ENCODE measurements around the gene MPI. TPM values are rescaled to one million over a fixed set of nuclear protein-coding genes. Genes with fewer than 3 reads are reported as not detected.
A peak's percentile ranks its signal among the peaks of the same experiment; 100 is the strongest.

MPI gene
- total RNA-seq, 1 experiment from 2014 or later: 30.8 TPM

- Mint-ChIP-seq H3K9me3 (ENCODE audit: unreplicated experiment) (no peaks in the 10 kb centered on the region), H3K4me3 (ENCODE audit: unreplicated experiment) (peak within 1 kb of the TSS; percentile 83), H3K27me3 (ENCODE audit: insufficient read depth, unreplicated experiment) (no peaks in the 10 kb centered on the region), H3K4me1 (ENCODE audit: insufficient read depth, unreplicated experiment) (no peaks in the 10 kb centered on the region), H3K27ac (ENCODE audit: low read depth, unreplicated experiment) (peak within 1 kb of the TSS; percentile 49), H3K36me3 (ENCODE audit: insufficient read depth, unreplicated experiment) (peaks cover 30% of the 10 kb centered on the region)
- CTCF ChIA-PET: interaction anchor here (0.5 to 2.2 kb wide), 18 partner anchors 17 to 112 kb away, joined by 3 to 12 read pairs (median 4); no protein-coding TSS in a partner anchor
- POLR2A ChIA-PET: interaction anchor here (0.7 to 2.6 kb wide), 10 partner anchors 21 to 70 kb away, joined by 3 to 18 read pairs (median 3); no protein-coding TSS in a partner anchor
- DNase-seq (ENCODE audit: unreplicated experiment): peak; percentile 89
- TF ChIP-seq CTCF (IDR thresholded peaks at IDR 0.05; ENCODE audit: unreplicated experiment): peak; percentile 76
- intact Hi-C loops (cut with micrococcal nuclease): loop anchor here (1.0 to 2.0 kb wide), 3 partner anchors 26 to 58 kb away; partner anchors contain the start of gene SCAMP2
- no TSS peak for BruUV-seq (replicated peaks)
Observed at GRCh38 chr15:74842581-74843444, 47.0 kb upstream of the MPI start, which contains the start of gene ULK3. ULK3 (minus strand) TSS chr15:74843156; CDS start chr15:74843105, 51 bp downstream.

GRCh38 chr15:74843445-74843828, 46.4 kb upstream of the MPI start:
- DNase-seq (ENCODE audit: unreplicated experiment): no peak
- Mint-ChIP-seq H3K36me3 (ENCODE audit: insufficient read depth, unreplicated experiment) (peaks cover 36% of the 10 kb centered on the region), H3K9me3 (ENCODE audit: unreplicated experiment) (no peaks in the 10 kb centered on the region), H3K4me3 (ENCODE audit: unreplicated experiment) (peak overlapping the region; percentile 83), H3K27me3 (ENCODE audit: insufficient read depth, unreplicated experiment) (no peaks in the 10 kb centered on the region), H3K4me1 (ENCODE audit: insufficient read depth, unreplicated experiment) (no peaks in the 10 kb centered on the region), H3K27ac (ENCODE audit: low read depth, unreplicated experiment) (peak overlapping the region; percentile 49)
- intact Hi-C loops (cut with micrococcal nuclease): loop anchor here (2.0 kb wide), 1 partner anchor 57 kb away; no protein-coding TSS in a partner anchor
- ChIA-PET POLR2A (interaction anchor here (0.7 to 2.6 kb wide), 5 partner anchors 27 to 69 kb away, joined by 3 to 18 read pairs (median 3); no protein-coding TSS in a partner anchor), CTCF (interaction anchor here (0.6 to 1.3 kb wide), 8 partner anchors 16 to 74 kb away, joined by 3 to 6 read pairs (median 4); no protein-coding TSS in a partner anchor)
- TF ChIP-seq CTCF (IDR thresholded peaks at IDR 0.05; ENCODE audit: unreplicated experiment): no peak
- TSS peak; percentile 95 for BruUV-seq (replicated peaks)

GRCh38 chr15:74843891-74844299, 45.9 kb upstream of the MPI start:
- no peak for TF ChIP-seq CTCF (IDR thresholded peaks at IDR 0.05; ENCODE audit: unreplicated experiment)
- H3K27me3 Mint-ChIP-seq (ENCODE audit: insufficient read depth, unreplicated experiment): no peaks in the 10 kb centered on the region
- intact Hi-C loops (cut with micrococcal nuclease): loop anchor here (2.0 kb wide), 1 partner anchor 57 kb away; no protein-coding TSS in a partner anchor
- peaks cover 38% of the 10 kb centered on the region for H3K36me3 Mint-ChIP-seq (ENCODE audit: insufficient read depth, unreplicated experiment)
- H3K4me1 Mint-ChIP-seq (ENCODE audit: insufficient read depth, unreplicated experiment): no peaks in the 10 kb centered on the region
- H3K27ac Mint-ChIP-seq (ENCODE audit: low read depth, unreplicated experiment): no peak overlapping the region
- no peak for DNase-seq (ENCODE audit: unreplicated experiment)
- H3K4me3 Mint-ChIP-seq (ENCODE audit: unreplicated experiment): peak overlapping the region; percentile 83
- ChIA-PET CTCF (interaction anchor here (0.6 to 1.5 kb wide), 7 partner anchors 16 to 107 kb away, joined by 3 to 7 read pairs (median 4); no protein-coding TSS in a partner anchor), POLR2A (interaction anchor here (1.0 to 2.6 kb wide), 4 partner anchors 26 to 69 kb away, joined by 3 to 18 read pairs (median 8); no protein-coding TSS in a partner anchor)
- H3K9me3 Mint-ChIP-seq (ENCODE audit: unreplicated experiment): no peaks in the 10 kb centered on the region
- TSS peak; percentile 28 for BruUV-seq (replicated peaks)
